GM18870 (cell line): ENCODE measurements around the gene TTC22.

ENCODE experiments used
- ATAC-seq: cut with Tn5 transposase; IDR thresholded peaks from one replicate; pipeline ENCODE4 v1.9.1; 2021; ENCODE audit warnings: moderate library complexity; ENCODE audit not compliant: unreplicated experiment

TTC22 gene

DNA sequence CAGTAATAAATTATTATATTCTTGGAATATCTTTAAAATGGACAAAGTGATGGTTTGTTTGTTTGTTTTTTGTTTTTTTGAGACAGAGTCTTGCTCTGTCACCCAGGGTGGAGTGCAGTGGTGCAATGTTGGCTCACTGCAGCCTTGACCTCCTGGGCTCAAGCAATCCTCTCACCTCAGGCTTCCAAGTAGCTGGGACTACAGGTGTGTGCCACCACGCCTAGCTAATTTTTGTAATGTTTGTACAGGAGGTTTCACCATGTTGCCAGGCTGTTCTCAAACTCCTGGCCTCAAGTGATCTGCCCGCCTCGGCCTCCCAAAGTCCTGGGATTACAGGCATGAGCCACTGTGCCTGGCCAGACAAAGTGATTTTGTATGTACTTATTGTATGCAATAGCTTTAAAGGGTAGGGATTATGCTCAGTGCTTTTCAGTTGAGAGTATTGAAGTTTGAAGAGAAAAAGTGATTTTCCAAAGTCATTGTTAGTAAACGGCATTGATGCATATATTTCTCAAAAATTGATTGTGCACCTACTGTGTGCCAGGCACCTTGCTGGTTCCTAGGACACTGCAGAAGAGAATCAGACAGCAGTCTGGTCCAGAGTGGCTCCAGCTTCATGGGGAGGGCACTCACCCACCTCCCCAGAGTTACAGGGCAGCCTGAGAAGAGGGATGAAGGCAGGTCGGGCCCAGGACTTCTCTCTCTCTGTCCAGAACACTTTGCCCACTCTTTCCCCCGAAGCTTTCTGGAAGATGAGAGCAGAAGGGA is 34.2 kb upstream of the TTC22 start:
- no peak for ATAC-seq

DNA sequence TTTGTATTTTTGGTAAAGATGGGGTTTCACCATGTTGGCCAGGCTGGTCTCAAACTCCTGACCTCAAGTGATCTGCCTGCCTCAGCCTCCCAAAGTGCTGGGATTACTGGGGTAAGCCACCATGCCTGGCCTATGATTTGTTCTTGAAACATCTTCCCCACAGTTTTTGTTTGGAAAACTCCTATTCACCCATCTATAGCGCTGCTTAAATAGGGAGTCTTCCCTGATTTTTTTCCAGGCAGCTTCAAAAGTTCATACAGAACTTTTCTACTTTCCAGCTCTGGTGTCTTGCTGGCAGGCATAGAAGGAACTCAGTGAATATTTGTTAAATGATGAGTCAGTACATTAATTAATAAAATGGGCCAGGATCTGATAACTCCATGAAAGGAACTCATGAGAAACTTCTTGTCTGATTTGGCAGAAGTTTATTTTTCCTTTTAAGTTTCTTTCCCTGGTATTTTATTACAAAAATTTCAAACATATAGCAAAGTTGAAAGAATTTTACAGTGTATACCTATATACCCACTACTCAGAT is 33.0 kb upstream of the TTC22 start:
- no peak for ATAC-seq

DNA sequence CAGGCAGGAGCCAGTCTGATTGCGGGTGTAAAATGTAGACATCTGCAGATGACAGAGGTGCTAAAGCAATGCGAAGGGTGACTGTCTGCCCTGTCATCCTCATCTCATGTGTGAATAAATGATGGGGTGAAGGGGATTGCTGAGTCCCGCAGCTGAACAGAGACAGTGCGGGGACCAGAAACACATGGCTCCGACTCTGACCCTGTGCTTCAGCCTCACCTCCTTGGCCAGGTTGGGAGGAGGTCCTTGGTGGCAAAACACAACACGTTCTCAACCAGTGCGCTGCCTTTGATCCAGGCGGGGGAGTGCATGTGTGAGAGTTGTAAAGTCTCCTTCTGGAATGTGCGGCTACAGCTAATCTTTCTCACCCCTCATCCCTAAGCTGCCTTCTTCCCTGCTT is 32.0 kb upstream of the TTC22 start:
- no peak for ATAC-seq

DNA sequence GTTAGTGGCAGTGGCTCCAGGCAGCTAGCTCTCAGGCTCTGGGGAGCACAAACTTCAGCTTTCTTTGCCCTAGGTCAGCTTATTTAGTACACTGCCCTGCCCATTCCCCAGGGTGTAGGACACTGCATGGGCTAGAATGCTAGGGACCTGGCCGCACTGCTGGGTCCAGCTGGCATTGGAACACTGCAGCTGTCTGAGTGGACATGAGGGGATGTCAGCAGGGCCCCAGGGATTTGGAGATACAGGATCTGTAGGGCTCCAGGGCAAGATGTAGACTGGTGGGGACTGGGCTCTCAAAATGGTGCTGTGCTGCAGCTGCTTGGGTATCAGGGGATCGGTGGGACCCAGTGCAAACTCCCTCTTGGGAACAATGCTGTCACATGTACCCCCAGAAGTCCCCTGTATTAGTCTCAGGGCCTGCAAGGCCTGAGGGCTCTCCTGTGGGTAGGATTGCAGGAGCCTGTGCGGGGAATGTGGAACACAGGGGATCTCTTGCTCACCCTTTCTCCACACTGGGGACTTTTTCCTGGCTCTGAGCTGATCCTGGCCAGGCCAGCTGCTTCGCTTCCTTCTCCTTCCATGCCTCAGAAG is 25.2 kb upstream of the TTC22 start:
- ATAC-seq = no peak

DNA sequence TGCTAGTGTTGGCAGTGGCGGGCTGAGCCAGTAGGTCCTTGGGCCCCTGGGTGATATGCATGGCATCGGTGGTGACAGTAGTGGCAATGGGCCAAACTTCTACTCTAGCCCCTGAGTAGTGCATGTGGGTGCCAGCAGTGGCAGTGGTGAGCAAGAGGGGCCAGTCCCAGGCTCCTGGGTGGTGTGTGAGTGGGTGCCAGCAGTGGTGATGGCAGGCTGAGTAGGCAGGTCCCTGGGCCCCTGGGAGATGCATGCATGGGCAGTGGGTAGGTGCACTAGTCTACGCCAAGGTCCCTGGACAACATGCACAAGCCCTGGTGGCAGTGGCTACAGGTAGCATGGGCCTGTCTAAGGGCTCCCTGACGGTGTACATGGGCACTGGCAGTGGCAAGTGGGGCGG is 24.6 kb upstream of the TTC22 start:
- no peak for ATAC-seq

DNA sequence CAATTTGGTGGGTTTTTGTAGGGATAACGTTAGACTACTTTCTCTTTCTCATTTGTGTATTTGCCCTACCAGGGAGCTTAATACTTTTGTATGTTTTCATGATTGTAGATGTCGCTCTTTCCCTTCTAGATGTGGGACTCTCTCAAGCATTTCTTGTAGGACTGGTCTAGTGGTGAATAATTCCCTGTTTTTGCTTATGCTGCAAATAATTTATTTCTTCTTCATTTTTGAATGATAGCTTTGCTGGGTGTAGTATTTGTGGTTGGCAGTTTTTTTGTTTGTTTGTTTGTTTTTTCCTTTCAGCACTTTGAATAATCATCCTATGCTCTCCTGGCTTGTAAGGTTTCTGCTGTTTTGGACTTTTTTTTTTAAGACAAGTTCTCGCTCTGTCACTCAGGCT is 22.5 kb upstream of the TTC22 start:
- no peak for ATAC-seq

DNA sequence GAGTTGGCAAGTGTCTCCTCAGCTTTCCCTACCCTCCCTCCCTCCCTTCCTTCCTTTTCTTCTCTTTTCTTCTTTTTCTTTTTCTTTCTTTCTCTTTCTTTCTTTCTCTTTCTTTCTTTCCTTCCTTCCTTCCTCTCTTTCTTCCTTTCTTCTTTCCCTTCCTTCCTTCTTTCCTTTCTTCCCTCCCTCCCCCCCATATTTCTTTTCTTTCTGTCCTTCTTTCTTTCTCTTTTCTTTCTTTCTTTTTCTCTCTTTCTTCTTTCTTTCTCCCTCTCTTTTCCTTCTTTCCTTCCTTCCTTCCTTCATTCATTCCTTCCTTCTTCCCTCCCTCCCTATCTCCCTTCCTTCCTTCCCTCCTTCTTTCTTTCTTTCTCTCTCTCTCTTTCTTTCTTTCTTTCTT is 18.6 kb upstream of the TTC22 start:
- no peak for ATAC-seq

DNA sequence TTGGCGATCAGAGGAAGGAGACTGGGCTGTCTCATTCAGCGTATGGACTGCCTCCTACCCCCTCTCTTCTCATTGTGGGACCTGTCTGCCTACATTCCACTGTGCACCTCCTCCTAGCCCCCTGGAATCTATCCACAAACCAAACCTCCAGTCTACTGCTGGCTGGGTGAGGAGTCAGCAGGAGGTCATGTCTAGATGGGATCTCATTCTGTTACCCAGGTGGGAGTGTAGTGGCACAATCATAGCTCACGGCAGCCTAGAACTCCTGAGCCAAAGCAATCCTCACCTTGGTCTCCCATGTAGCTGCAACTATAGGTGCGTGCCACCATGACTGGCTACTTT is 18.0 kb upstream of the TTC22 start:
- ATAC-seq = no peak

DNA sequence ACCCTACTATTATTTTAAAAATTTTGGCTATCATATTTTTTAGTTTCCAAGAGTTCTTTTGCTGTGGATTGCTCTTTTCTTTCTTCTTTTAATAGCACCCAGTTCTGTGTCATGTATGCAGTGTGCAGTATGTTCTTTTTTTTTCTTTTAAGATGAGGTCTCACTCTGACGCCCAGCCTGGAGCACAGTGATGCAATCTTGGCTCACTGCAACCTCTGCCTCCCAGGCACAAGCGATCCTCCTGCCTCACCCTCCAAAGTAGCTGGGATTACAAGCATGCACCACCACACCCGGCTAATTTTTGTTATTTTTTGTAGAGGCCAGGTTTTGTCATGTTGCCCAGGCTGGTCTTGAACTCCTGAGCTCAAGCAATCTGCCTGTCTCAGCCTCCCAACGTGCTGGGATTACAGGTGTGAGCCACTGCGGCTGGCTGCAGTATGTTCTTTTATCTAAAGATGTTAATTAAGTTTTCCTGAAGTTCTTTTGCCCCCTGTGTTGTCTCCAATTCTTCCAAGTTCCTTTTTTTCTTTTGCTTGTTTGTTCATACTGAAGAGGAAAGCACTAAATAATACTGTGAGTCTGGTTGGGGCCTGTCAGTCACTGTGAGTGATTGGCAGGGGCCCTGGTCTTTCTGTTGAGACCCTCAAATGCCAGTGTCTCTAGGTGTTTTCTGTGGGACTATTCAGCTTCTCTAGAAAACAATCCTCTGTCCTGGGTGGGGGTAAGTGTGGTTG is 17.5 kb upstream of the TTC22 start:
- no peak for ATAC-seq

DNA sequence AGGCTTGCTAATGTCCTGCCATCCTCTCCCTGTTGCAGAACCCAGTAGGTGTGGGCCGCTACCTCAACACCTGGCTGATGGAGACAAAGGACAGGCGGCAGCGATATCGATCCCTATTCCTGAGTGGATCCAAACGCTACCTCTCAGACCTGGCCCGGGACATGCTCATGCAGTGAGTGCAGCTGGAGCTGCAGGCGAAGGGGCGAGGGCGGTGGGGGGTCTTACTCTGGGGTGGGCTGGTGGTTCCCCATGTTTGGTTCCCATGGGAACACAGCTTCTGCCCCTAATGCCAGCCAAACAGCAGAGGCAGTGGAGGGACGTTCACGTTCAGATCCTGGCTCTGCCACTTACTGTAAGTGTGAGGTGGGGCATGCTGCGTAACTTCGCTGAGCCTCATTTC is 15.8 kb upstream of the TTC22 start:
- no peak for ATAC-seq

DNA sequence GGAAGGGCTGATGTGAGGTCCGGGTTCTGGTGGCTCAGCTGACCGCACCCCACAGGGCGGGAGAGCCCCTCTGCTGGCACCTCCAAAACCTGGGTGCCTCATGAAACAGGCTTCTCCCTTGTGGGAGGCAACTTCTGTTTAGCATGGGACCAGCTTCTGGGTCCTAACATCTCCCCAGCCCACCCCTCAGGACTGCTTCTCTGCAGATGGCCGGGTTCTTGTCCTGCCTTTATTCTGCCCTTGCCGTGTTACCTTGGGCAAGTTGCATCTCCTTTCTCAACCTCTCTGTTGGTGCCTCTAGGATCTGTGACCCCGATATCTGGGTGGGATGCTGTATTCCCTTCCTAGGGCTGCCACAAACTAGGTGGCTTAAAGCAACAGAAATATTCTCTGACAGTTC is 15.0 kb upstream of the TTC22 start:
- ATAC-seq = no peak

DNA sequence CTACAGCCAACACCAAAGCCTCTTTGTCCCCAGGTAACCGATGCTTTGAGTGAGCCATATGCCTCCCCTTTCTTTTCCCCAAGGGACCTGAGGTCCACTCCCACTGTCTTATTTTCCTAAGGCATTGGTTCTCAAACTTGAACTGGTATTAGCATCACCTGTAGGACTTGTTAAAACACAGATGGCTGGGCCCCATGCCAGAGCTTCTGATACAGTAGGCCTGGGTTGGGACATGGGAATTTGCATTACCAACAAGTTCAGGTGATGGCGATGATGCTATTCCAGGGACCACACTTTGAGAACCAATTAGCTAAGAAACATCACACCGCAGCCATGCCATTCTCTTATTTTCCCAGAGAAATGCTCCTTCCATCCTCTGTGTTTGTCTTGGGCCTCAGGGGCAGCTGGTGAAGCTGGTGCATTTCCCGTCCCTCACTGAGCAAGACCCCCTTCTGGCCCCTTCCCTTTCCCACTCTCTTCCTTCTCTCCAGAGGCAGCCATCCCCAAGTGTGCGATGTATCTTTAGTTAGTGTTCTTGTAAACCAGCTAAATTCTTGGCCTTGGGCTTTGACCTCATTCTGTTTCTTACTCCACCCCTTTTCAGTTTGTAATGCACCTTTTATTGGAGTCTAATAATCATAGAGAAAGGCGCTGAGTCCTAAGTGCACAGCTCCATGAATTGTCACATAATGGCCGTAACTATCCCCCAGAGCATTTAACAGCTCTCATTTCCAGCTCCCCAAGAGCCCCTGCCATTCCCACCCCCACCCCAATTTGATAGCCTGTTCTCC is 14.2 kb upstream of the TTC22 start:
- no peak for ATAC-seq

DNA sequence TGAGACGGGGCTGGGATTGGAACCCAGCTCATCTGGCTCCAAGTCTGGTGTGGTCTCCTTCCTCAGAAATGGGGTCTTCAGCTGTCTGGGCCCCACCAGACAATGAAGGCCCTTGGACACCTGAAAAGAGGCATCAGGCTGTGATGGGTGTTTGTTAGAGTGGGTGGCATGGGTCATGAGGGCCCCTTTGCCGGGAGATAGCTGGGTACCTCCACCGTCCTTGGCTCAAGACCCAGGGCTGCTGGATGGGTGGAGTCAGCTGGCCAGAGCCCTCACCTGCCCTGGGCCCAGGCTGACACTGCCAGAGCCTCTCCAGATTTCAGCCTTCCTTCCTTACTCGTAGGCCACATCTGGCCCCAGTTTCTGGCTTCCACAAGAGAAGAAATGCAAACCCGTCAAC is 13.4 kb upstream of the TTC22 start:
- no peak for ATAC-seq

DNA sequence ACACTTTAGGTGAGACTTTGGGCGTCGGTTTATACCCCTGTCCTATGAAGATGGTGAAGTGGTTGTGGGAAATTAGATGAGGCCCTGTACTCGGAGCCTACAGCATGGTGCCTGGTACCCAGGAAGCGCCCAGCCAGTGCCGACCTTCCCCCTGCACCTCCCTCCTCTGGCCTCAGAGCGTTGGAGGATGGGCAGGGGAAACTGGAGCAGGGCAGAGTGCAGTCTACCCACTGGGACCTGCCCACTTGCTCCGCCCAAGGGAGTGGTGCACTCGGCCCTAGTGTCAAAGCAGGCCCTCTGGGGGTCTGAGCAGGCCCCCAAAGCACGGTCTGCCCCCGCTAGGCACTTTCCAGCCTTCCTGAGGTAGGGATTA is 13.0 kb upstream of the TTC22 start:
- ATAC-seq = no peak

DNA sequence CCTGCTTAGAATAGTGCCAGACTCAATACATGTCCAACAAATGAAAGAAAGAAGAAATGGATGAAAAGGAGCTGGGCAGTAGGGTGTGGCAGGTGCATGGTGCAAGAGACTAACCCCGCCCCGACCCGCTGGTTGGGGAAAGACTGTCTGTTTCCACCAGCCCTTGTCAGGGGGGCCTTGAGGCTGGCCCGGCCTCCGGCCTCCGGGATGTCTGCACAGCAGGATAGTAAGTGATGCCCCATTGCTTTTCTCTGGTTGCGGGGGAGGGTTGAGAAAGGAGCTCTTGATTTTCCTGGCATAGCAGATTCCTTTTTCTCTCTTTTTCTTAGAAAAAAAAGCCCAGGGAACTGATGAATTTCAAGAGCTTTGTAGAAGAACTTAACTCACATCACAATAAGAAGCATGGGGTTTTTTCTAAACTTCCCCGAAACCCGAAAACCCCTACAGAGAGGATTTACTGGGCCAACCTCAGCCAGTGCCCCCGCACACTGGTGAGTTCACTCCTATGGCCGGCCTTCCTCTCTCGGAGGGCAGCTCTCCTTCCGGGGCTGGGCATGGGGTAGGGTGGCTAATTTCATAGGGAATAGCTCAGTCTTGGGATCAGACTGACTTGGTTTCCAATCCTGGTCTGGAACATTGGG is 12.5 kb upstream of the TTC22 start:
- no peak for ATAC-seq

DNA sequence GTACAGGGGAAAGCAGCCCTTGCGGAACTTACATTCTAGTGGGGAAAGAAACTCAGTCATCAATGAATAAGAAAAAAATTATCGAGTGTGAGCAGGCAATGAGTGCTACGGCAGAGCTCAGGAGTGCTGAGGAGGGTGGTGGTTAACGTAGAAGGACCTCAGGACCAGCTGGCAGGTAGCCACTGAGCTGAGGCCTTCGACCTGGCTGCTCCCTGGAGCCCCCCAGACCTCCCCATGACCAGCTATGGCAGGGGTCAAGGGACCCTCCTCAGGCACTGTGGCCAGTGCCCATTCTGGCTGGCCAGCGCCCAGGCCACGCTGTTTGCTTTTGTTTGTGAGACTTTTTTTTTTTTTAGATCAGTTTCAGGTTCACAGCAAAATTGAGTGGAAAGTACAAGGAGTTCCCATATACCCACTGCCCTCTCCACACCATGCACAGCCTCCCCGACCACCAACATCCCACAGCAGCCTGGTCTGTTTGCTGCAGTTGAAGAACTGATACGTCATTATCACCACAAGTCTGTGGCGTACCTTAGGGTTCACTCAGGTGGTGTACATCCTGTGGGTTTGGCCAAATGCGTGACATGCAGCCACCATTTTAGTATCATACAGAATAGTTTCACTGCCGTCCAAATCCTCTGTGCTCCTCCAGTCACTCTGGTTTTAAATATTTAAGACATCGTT is 11.8 kb upstream of the TTC22 start:
- no peak for ATAC-seq

DNA sequence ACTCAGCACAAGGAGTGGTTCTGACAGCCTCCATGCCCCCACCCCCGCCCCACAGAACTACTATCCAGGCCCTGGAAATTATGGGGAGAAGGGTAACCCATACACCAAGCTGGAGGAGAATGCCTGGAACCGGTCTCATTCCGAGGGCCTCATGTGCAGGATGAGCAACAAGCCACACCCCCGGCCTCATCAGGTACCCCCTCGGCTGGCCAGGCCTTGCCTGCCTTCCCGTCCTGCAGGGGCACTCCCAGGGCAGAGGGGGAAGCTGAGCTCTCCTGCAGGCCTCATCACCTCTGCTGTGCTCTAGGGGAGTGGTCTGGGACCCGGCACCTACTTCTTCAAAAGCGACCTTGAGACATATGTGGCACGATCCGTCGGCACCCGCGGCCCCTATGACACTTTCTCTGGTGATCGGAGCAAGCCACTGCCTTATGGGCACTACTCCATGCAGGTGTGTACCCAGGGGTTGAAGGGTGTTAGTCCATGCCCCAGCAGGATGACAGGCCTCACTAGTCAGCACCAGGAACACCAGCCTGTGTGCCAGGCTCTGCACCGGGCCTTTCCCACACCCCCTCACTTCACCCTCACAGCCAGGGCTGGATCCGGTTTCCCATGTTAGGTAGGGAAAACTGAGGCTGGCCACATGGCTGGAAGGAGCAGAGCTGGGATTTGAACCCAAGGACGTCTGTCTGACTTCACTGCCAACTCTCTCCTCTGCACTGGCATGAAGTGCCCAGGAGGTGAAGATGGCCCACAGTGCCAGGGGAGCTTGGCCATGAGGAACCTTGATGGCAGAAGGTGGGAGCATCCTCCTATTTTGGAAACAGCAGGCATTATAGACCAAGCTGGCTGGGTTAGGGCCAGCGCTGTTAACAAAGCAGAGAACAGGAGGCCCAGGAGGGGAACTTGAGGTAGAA is 10.9 kb upstream of the TTC22 start:
- no peak for ATAC-seq

DNA sequence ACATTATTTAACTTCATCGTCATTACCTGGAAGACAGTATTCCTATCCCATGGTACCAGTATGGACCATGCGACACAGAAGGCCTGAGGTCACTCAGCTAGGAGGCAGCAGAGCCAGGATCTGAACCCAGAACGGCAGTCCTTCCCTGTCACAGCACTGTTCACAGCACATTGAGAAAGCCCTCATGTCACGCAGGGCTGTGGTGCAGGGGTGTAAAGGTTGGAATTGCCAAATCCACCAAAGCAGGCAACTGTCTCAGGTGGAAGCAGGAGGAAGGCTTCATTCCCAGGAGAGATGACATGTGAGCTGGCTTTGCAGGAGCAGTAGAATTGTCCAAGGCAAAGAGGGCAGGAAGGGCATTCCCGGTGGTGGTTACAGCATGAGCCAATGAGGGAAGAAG is 9.9 kb upstream of the TTC22 start:
- ATAC-seq = no peak
